ENCODE results near the gene SGPP1. TPM values are rescaled to one million over a fixed set of nuclear protein-coding genes. Genes with fewer than 3 reads are reported as not detected.

SGPP1 gene
- total RNA-seq, 1 experiment from 2014 or later = 20.8 TPM

DNA sequence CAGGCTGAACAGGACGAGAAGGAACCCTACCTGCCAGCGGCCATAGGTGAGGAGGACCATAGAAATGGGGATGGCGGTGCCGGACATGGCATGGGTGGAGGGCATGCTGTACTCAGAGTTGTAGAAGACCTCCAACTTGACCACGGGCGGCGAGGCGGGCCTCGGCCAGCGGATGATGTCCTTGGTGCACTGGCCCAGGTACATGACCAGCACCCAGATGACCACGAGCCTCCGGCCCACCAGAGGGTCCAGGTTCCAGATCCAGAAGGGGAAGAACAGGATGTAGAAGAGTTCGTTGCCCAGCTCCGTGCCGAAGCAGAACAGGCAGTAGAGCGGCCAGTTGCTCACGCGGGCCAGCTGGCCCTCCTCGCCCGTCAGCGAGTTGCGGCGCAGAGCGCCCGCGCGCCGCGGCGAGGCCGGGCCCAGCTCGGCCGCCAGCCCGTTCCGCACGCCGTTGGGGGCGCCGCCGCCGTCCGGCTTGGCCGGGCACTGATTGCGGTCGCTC is 582 bp downstream of the SGPP1 start:
- Mint-ChIP-seq H3K9me3 (ENCODE audit: unreplicated experiment) (no peaks in the 10 kb centered on the region), H3K36me3 (ENCODE audit: insufficient read depth, unreplicated experiment) (peaks cover 5% of the 10 kb centered on the region), H3K4me1 (ENCODE audit: insufficient read depth, unreplicated experiment) (peaks cover 23% of the 10 kb centered on the region), H3K27ac (ENCODE audit: low read depth, unreplicated experiment) (peak overlapping the region; percentile 93), H3K4me3 (ENCODE audit: unreplicated experiment) (peak overlapping the region; percentile 99), H3K27me3 (ENCODE audit: insufficient read depth, unreplicated experiment) (no peaks in the 10 kb centered on the region)
- no TSS peak for BruUV-seq (replicated peaks)
- ChIA-PET POLR2A (interaction anchor here (0.8 to 5.1 kb wide), 13 partner anchors 10 to 661 kb away, joined by 3 to 62 read pairs (median 4); partner anchors contain the start of genes MTHFD1 and WDR89), CTCF (interaction anchor here (0.6 to 2.0 kb wide), 4 partner anchors 12 to 83 kb away, joined by 3 to 9 read pairs (median 3); no protein-coding TSS in a partner anchor)
- TF ChIP-seq, protein P1, sequence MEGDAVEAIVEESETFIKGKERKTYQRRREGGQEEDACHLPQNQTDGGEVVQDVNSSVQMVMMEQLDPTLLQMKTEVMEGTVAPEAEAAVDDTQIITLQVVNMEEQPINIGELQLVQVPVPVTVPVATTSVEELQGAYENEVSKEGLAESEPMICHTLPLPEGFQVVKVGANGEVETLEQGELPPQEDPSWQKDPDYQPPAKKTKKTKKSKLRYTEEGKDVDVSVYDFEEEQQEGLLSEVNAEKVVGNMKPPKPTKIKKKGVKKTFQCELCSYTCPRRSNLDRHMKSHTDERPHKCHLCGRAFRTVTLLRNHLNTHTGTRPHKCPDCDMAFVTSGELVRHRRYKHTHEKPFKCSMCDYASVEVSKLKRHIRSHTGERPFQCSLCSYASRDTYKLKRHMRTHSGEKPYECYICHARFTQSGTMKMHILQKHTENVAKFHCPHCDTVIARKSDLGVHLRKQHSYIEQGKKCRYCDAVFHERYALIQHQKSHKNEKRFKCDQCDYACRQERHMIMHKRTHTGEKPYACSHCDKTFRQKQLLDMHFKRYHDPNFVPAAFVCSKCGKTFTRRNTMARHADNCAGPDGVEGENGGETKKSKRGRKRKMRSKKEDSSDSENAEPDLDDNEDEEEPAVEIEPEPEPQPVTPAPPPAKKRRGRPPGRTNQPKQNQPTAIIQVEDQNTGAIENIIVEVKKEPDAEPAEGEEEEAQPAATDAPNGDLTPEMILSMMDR (IDR thresholded peaks at IDR 0.05; ENCODE audit: unreplicated experiment) = no peak
- peak; percentile 29 for DNase-seq (ENCODE audit: unreplicated experiment)
- intact Hi-C loops (cut with micrococcal nuclease) = loop anchor here (2.0 to 5.0 kb wide), 2 partner anchors 45 to 86 kb away; partner anchors contain the start of gene WDR89

DNA sequence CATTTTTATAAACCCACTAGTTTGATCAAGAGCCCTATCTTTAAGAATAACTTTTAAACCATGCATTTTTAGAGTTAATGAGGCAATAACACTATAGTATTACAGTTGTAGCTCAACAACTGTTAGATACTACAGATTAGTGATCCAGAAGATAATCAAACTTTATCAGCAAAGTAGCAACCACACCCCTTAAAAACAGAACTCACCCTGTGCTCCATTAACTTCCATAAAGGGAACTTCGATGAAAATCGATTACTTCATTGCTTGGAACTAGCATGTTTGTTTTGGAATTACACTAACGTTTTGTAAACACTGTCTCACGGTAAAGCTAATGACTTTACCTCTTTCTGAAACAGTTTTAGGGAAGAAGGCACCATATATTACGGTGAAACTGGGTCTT is 1.4 kb downstream of the SGPP1 start:
- H3K27me3 Mint-ChIP-seq (ENCODE audit: insufficient read depth, unreplicated experiment) = no peaks in the 10 kb centered on the region
- H3K9me3 Mint-ChIP-seq (ENCODE audit: unreplicated experiment) = no peaks in the 10 kb centered on the region
- H3K36me3 Mint-ChIP-seq (ENCODE audit: insufficient read depth, unreplicated experiment) = peaks cover 13% of the 10 kb centered on the region
- peak overlapping the region; percentile 93 for H3K27ac Mint-ChIP-seq (ENCODE audit: low read depth, unreplicated experiment)
- BruUV-seq (replicated peaks) = TSS peak; percentile 54
- peak overlapping the region; percentile 99 for H3K4me3 Mint-ChIP-seq (ENCODE audit: unreplicated experiment)
- ChIA-PET CTCF (interaction anchor here (1.4 kb wide), 1 partner anchor 44 kb away, joined by 10 read pairs; no protein-coding TSS in a partner anchor), POLR2A (interaction anchor here (1.0 to 5.1 kb wide), 15 partner anchors 9 to 184 kb away, joined by 3 to 62 read pairs (median 4); partner anchors contain the start of genes PPP2R5E and WDR89)
- peaks cover 23% of the 10 kb centered on the region for H3K4me1 Mint-ChIP-seq (ENCODE audit: insufficient read depth, unreplicated experiment)
- TF ChIP-seq, protein P1 (IDR thresholded peaks at IDR 0.05; ENCODE audit: unreplicated experiment) = no peak
- intact Hi-C loops (cut with micrococcal nuclease) = loop anchor here (1.0 to 5.0 kb wide), 3 partner anchors 46 to 183 kb away; partner anchors contain the start of genes PPP2R5E and WDR89
- DNase-seq (ENCODE audit: unreplicated experiment) = no peak

DNA sequence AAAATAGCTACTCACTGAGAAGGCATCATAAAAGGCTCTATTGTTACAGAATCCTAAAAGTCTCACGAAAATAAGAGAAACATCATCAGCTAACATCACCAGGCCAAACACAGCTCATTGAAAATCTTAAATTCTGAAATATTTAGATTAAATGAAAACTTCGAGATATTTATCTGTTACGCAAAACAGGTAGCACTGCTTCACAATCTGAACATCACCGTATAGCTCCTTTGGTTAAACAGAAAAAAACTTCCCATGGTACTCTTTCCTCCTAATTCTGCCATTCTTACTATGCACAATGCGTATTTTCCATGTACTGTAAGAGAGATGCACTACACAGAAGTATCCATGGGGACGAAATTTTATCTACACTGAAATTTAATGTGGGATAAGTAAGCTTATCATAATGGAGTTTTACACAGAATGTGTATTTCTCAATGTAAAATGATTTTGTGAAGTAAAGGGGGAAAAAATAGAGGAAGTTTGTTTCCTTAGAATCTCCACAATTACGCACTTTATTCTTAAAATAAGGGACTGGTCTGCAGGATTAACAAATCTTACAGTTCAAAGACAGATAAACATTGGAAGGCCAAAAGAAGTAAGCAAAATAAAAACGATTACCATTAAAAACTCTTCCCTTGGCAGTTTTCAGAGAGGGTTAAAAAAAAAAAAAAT is 1.9 kb downstream of the SGPP1 start:
- peaks cover 18% of the 10 kb centered on the region for H3K36me3 Mint-ChIP-seq (ENCODE audit: insufficient read depth, unreplicated experiment)
- peaks cover 23% of the 10 kb centered on the region for H3K4me1 Mint-ChIP-seq (ENCODE audit: insufficient read depth, unreplicated experiment)
- DNase-seq (ENCODE audit: unreplicated experiment) = no peak
- POLR2A ChIA-PET = interaction anchor here (0.7 to 5.1 kb wide), 16 partner anchors 9 to 183 kb away, joined by 3 to 62 read pairs (median 4); partner anchors contain the start of genes PPP2R5E and WDR89
- no peaks in the 10 kb centered on the region for H3K27me3 Mint-ChIP-seq (ENCODE audit: insufficient read depth, unreplicated experiment)
- no TSS peak for BruUV-seq (replicated peaks)
- CTCF ChIA-PET = interaction anchor here (0.6 to 1.4 kb wide), 3 partner anchors 44 to 92 kb away, joined by 3 to 10 read pairs (median 3); partner anchors contain the start of gene WDR89
- H3K4me3 Mint-ChIP-seq (ENCODE audit: unreplicated experiment) = peak overlapping the region; percentile 99
- H3K27ac Mint-ChIP-seq (ENCODE audit: low read depth, unreplicated experiment) = peak overlapping the region; percentile 93
- intact Hi-C loops (cut with micrococcal nuclease) = loop anchor here (1.0 to 5.0 kb wide), 3 partner anchors 46 to 183 kb away; partner anchors contain the start of genes PPP2R5E and WDR89
- no peaks in the 10 kb centered on the region for H3K9me3 Mint-ChIP-seq (ENCODE audit: unreplicated experiment)
- TF ChIP-seq, protein P1 (IDR thresholded peaks at IDR 0.05; ENCODE audit: unreplicated experiment) = no peak

DNA sequence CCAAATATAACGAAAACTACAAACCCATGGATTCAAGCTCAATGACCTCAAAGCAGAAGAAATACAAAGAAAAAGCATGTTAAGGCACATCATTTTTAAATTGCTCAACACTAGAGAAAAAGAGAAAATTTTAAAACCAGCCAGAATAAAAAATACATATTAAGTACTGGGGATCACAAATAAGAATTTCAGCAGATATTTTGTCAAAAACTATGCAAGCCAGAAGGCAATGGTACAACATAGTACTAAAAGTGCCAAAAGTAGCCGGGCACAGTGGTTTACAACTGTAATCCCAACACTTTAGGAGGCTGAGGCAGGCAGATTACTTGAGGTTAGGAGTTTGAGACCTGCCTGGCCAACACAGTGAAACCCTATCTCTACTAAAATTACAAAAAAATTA is 10.2 kb downstream of the SGPP1 start:
- TF ChIP-seq, protein P1 (IDR thresholded peaks at IDR 0.05; ENCODE audit: unreplicated experiment) = no peak
- Mint-ChIP-seq H3K4me3 (ENCODE audit: unreplicated experiment) (no peak overlapping the region), H3K36me3 (ENCODE audit: insufficient read depth, unreplicated experiment) (peaks cover 40% of the 10 kb centered on the region), H3K27me3 (ENCODE audit: insufficient read depth, unreplicated experiment) (no peaks in the 10 kb centered on the region), H3K27ac (ENCODE audit: low read depth, unreplicated experiment) (no peak overlapping the region), H3K4me1 (ENCODE audit: insufficient read depth, unreplicated experiment) (peaks cover 13% of the 10 kb centered on the region), H3K9me3 (ENCODE audit: unreplicated experiment) (peaks cover 5% of the 10 kb centered on the region)
- intact Hi-C loops (cut with micrococcal nuclease) = no loop called here
- ChIA-PET CTCF (interaction anchor here (0.9 to 1.1 kb wide), 2 partner anchors 53 to 83 kb away, joined by 3 to 4 read pairs; no protein-coding TSS in a partner anchor), POLR2A (interaction anchor here (0.9 to 2.1 kb wide), 3 partner anchors 8 to 76 kb away, joined by 4 to 9 read pairs (median 7); partner anchors contain the start of gene WDR89)
- no TSS peak for BruUV-seq (replicated peaks)
- DNase-seq (ENCODE audit: unreplicated experiment) = peak; percentile 13

Measured in MCF 10A (cell line).